MM.1S (cell line): Measurements from ENCODE around the gene PCYOX1L.

Source experiments
- EZH2 ChIP-seq: fragments of 300-600 bp; sonication (generic); optimal IDR thresholded peaks from 2 replicates; pipeline ENCODE3; 2017; ENCODE audit warnings: low read depth, mild to moderate bottlenecking, antibody characterized with exemption, low read length, mixed read lengths
- EZH2phosphoT487 ChIP-seq: fragments of 300-600 bp; sonication (generic); IDR thresholded peaks from 2 replicates; pipeline ENCODE4 v1.6.1; 2018; ENCODE audit warnings: antibody characterized with exemption, low read length
- TF ChIP-seq, protein P1 (sequence below): fragments of 300-600 bp; sonication (generic); IDR thresholded peaks from 2 replicates; pipeline ENCODE4 v1.5.1; 2016; ENCODE audit warnings: antibody characterized with exemption, low read length, mixed read lengths

DNA sequence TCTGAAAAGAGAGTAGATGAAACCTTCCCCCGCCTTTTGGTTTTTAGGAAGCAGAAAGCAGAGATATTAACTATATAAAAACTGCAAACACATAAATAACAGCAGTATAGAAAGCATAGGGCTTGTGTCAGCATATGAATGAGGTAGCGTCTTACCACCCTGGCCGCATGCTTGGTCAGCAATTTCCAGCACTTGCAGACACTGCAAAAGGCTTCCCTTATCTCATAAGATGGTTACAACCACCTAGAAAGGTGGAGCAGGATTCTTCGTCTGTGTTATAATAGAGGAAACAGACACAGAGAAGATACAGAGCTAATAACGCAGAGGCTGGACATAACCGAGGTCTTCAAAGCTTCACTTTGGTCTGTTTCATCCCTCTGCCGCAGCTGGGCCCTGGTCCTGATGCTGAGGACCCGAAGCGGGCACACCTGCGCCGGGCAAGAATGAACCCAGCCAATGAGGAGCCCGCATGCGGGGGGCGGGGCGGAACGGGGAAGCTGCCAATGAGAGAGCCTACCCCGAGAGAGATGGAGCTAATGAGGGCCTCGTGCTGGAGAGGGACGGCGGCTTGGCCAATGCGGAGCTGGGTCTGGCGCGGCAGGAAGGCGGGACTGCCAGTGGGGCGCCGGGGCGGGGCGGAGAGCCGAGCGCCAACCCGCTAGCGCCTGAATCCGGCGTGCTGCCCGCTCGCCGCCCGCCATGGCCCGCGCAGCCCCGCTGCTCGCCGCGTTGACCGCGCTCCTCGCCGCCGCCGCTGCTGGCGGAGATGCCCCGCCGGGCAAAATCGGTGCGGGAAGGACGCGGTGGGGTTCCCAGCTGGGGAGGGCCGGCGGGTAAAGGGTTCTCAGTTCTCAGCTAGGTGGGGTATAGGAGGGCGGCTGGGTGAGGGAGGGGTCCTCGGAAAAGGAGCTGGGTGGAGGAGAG lies at the start of gene PCYOX1L:
- TF ChIP-seq, protein P1, sequence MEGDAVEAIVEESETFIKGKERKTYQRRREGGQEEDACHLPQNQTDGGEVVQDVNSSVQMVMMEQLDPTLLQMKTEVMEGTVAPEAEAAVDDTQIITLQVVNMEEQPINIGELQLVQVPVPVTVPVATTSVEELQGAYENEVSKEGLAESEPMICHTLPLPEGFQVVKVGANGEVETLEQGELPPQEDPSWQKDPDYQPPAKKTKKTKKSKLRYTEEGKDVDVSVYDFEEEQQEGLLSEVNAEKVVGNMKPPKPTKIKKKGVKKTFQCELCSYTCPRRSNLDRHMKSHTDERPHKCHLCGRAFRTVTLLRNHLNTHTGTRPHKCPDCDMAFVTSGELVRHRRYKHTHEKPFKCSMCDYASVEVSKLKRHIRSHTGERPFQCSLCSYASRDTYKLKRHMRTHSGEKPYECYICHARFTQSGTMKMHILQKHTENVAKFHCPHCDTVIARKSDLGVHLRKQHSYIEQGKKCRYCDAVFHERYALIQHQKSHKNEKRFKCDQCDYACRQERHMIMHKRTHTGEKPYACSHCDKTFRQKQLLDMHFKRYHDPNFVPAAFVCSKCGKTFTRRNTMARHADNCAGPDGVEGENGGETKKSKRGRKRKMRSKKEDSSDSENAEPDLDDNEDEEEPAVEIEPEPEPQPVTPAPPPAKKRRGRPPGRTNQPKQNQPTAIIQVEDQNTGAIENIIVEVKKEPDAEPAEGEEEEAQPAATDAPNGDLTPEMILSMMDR: no peak
- TF ChIP-seq EZH2phosphoT487 (no peak), EZH2 (no peak)
